ENCODE data around the gene CMIP. TPM values are rescaled to one million over a fixed set of nuclear protein-coding genes. Genes with fewer than 3 reads are reported as not detected.

CMIP gene
- total RNA-seq, 4 donors from 2014 or later: 63.9 to 89.9 (median 70.0) TPM

GRCh38 chr16:81744385-81744784 is 299.8 kb downstream of the CMIP start:
- Histone ChIP-seq H3K27ac (no peak overlapping the region), H3K36me3 (no peaks in the 10 kb centered on the region), H3K9me3 (no peaks in the 10 kb centered on the region), H3K4me3 (no peak overlapping the region), H3K4me1 (peaks cover 6% of the 10 kb centered on the region), H3K27me3 (no peaks in the 10 kb centered on the region)
- no peak for DNase-seq (ENCODE audit: low spot score in 2 of 2)
- 93% methylated on average over 4 of the region's 4 CpGs for WGBS
- TF ChIP-seq CTCF (IDR thresholded peaks at IDR 0.05) (no peak), EP300 (IDR thresholded peaks at IDR 0.05) (no peak), POLR2A (IDR thresholded peaks at IDR 0.05) (no peak), POLR2AphosphoS5 (IDR thresholded peaks at IDR 0.05) (no peak)

GRCh38 chr16:81744911-81745310 is 300.3 kb downstream of the CMIP start:
- no peaks in the 10 kb centered on the region for H3K27me3 ChIP-seq
- 87% methylated on average over 4 of the region's 4 CpGs for WGBS
- H3K27ac ChIP-seq: no peak overlapping the region
- DNase-seq (ENCODE audit: low spot score in 2 of 2): no peak
- H3K4me1 ChIP-seq: peaks cover 6% of the 10 kb centered on the region
- TF ChIP-seq EP300 (IDR thresholded peaks at IDR 0.05) (no peak), CTCF (IDR thresholded peaks at IDR 0.05) (no peak), POLR2A (IDR thresholded peaks at IDR 0.05) (no peak), POLR2AphosphoS5 (IDR thresholded peaks at IDR 0.05) (no peak)
- H3K9me3 ChIP-seq: no peaks in the 10 kb centered on the region
- no peak overlapping the region for H3K4me3 ChIP-seq
- H3K36me3 ChIP-seq: no peaks in the 10 kb centered on the region

GRCh38 chr16:81745704-81746558 is 301.3 kb downstream of the CMIP start:
- 28% methylated on average over 28 of the region's 33 CpGs for WGBS
- H3K27me3 ChIP-seq: no peaks in the 10 kb centered on the region
- H3K27ac ChIP-seq: no peak overlapping the region
- peaks cover 6% of the 10 kb centered on the region for H3K4me1 ChIP-seq
- H3K4me3 ChIP-seq: peak overlapping the region; percentile 41
- TF ChIP-seq POLR2A (IDR thresholded peaks at IDR 0.05) (no peak), CTCF (IDR thresholded peaks at IDR 0.05) (no peak), EP300 (IDR thresholded peaks at IDR 0.05) (no peak), POLR2AphosphoS5 (IDR thresholded peaks at IDR 0.05) (no peak)
- DNase-seq (ENCODE audit: low spot score in 2 of 2): no peak
- H3K36me3 ChIP-seq: no peaks in the 10 kb centered on the region
- H3K9me3 ChIP-seq: no peaks in the 10 kb centered on the region

- no peaks in the 10 kb centered on the region for H3K9me3 ChIP-seq
- no peak for DNase-seq (ENCODE audit: low spot score in 2 of 2)
- H3K36me3 ChIP-seq: no peaks in the 10 kb centered on the region
- H3K27me3 ChIP-seq: no peaks in the 10 kb centered on the region
- peak overlapping the region; percentile 41 for H3K4me3 ChIP-seq
- no peak overlapping the region for H3K27ac ChIP-seq
- 46% methylated on average over 5 of the region's 5 CpGs for WGBS
- TF ChIP-seq CTCF (IDR thresholded peaks at IDR 0.05): no peak
- TF ChIP-seq EP300 (IDR thresholded peaks at IDR 0.05): no peak
- no peak for TF ChIP-seq POLR2AphosphoS5 (IDR thresholded peaks at IDR 0.05)
- no peak for TF ChIP-seq POLR2A (IDR thresholded peaks at IDR 0.05)
- peaks cover 6% of the 10 kb centered on the region for H3K4me1 ChIP-seq
Measured at GRCh38 chr16:81746566-81746965, 302.0 kb downstream of the CMIP start.

- H3K4me1 ChIP-seq: peaks cover 11% of the 10 kb centered on the region
- no peak overlapping the region for H3K27ac ChIP-seq
- no peaks in the 10 kb centered on the region for H3K9me3 ChIP-seq
- no peaks in the 10 kb centered on the region for H3K36me3 ChIP-seq
- H3K27me3 ChIP-seq: no peaks in the 10 kb centered on the region
- DNase-seq (ENCODE audit: low spot score in 2 of 2): no peak
- 53% methylated on average over 7 of the region's 7 CpGs for WGBS
- TF ChIP-seq CTCF (IDR thresholded peaks at IDR 0.05): no peak
- no peak overlapping the region for H3K4me3 ChIP-seq
Measured at GRCh38 chr16:81748476-81749198, 304.0 kb downstream of the CMIP start.
